SK-N-SH (cell line): Measurements from ENCODE around the gene CTAG1A.

ENCODE experiments used
- CTCF ChIP-seq: fragments of 200-600 bp; sonication (generic); IDR thresholded peaks from 2 replicates; pipeline ENCODE4 v1.6.1; 2017; ENCODE audit warnings: antibody characterized with exemption, mild to moderate bottlenecking, moderate library complexity
- EZH2phosphoT487 ChIP-seq: fragments of 200-600 bp; sonication (generic); IDR thresholded peaks from 2 replicates; pipeline ENCODE4 v1.6.1; 2017; ENCODE audit warnings: low read depth, mixed run types, mild to moderate bottlenecking, antibody characterized with exemption, moderate library complexity, borderline replicate concordance
- POLR2AphosphoS5 ChIP-seq: IDR thresholded peaks from 2 replicates; pipeline ENCODE4 v1.6.1; 2012; ENCODE audit warnings: low read depth, low read length
- TEAD4 ChIP-seq: IDR thresholded peaks from 2 replicates; pipeline ENCODE4 v1.4.0; 2012; ENCODE audit warnings: mild to moderate bottlenecking, borderline replicate concordance; ENCODE audit not compliant: insufficient read depth

DNA sequence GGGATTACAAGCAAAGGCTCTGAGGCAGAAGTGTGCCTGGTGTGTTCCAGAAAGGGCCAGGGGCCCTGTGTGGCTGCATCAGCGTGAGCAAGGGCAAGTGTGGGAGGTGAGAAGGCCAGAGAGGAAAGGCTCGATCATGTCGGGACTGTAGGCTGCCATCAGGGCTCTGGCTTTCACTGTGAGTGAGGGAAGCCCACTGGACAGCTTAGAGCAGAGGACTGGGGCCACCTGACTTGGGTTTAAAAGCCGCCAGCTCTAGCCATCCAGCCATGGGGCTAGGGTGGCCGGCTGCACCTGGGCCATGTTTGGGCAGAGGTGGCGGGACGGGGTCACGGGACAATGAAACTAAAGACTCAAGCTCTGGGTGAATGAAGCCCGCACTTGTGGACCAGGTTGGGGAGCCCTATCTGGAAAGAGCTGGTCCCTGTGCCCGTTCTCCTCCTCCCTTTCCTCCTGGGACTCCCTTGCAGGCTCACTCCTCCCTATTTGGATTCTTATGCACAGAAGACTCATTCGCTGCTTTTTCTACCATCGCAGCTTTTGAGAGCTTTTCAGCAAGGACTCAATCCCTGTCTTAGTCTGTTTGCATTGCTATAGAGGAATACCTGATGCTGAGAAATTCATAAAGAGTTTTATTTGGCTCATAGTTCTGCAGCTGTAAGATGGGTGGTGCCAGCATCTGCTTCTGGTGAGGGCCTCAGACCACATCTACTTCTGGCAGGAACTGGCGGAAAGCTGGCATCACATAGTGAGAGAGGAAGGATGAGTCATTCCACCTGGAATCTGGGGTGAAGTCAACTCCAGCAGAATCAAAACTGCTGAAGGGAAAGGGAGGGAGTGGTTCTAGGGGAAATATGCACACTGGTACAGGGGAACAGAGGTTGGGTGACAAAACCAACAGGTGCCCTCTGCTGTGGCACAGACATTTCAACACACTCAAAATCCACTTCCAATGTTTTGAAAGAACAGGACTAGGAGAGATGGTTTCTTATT, 18.8 kb downstream of the CTAG1A start:
- TF ChIP-seq POLR2AphosphoS5 (no peak; the same call in 1 of the 2 replicates), EZH2phosphoT487 (no peak), CTCF (no peak), TEAD4 (peak; percentile 62; the same call in 1 of the 2 replicates)
